Measurements from ENCODE around the gene SBF2. TPM values are rescaled to one million over a fixed set of nuclear protein-coding genes. Genes with fewer than 3 reads are reported as not detected.

Gene SBF2
- polyA plus RNA-seq (2013, experiment 1 of 2), result 21.0 TPM
- 20.2 TPM for polyA plus RNA-seq (2013, experiment 2 of 2)

DNA sequence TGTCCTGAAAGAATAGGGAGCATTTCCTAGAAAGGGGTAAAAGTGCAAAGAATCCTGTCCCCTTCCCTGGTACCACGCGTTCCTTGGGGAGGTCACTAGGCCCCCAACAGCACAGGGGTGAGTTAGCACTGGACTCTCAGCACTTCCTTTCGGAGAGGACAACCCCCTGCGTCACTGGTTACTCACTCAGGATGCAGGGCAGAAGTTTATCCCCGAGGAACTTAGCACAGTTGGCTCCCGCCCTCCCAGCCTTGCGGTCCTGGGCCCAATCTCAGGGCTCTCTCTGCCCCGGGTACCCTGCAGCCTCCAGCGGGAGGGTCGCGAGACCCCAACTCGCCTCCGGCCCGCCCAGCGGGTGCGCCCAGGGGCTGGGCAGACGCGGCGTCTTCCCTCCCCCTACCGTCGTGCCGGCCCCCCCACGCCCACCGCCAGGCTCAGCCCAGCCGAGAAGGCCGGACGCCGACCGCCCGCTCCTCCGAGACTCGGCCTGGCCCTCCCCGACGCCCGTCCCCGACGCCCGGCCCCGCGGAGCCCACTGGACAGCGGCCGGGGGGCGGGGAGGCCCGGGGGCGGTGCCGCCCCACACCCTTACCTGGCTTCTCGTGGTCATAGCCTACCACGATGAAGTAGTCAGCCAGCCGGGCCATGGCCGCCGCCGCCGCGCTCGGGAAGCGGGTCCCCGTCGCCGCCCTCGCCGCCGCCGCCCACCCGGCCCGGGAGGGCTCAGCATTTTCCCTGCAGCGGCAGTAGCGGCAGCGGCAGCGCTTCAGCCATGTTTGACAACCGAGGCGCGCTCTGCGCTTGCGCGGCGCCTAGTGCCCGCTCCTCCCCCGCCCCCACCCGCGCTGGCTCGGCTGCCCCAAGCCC, at the start of gene SBF2:
Gene SBF2 (minus strand): TSS at position 797 of the 867 bp plus-strand sequence. CDS start 150 bp downstream, at position 647.
- peaks cover 15% of the 10 kb centered on the region for H3K79me1 ChIP-seq (replicated peaks; ENCODE audit: low read length, poor library complexity, severe bottlenecking)
- peak within 1 kb of the TSS; percentile 75 to 99 for H2BK12ac ChIP-seq (ENCODE audit: low read length in 2 of 2)
- H3K4me1 ChIP-seq (ENCODE audit: control insufficient read depth, insufficient read depth, low read depth, low read length), result peaks cover 8% of the 10 kb centered on the region
- peak within 1 kb of the TSS; percentile 99 for H4K8ac ChIP-seq (ENCODE audit: low read length)
- H2AK5ac ChIP-seq (ENCODE audit: low read length, severe bottlenecking), result peak within 1 kb of the TSS; percentile 94
- H3K23ac ChIP-seq (ENCODE audit: low read length in 2 of 2), result peak within 1 kb of the TSS; percentile 46 to 99
- peak within 1 kb of the TSS; percentile 84 to 96 for H3K4me3 ChIP-seq (ENCODE audit: insufficient read depth in 1 of 2, low read depth in 1 of 2, low read length in 2 of 2)
- H2AFZ ChIP-seq (ENCODE audit: low read depth, low read length), result peak within 1 kb of the TSS; percentile 93
- no peaks in the 10 kb centered on the region for H3K9me3 ChIP-seq (ENCODE audit: control insufficient read depth, low read length)
- peak within 1 kb of the TSS; percentile 97 for H3K27ac ChIP-seq (ENCODE audit: low read length, poor library complexity, severe bottlenecking)
- peak within 1 kb of the TSS in 1 of 2 experiments; percentile 95 for H3K14ac ChIP-seq (ENCODE audit: low read length in 2 of 2)
- peak within 1 kb of the TSS; percentile 96 for H2BK5ac ChIP-seq (ENCODE audit: low read depth, low read length, poor library complexity, severe bottlenecking)
- peak within 1 kb of the TSS; percentile 98 for H2BK15ac ChIP-seq (ENCODE audit: low read depth, poor library complexity, severe bottlenecking)
- peak within 1 kb of the TSS; percentile 100 for H2BK120ac ChIP-seq (ENCODE audit: low read depth, low read length)
- WGBS, result 1% methylated on average over 74 of the region's 81 CpGs
- DNase-seq, result peak; percentile 95
- H3K4ac ChIP-seq (ENCODE audit: low read depth in 1 of 2, low read length in 2 of 2), result peak within 1 kb of the TSS; percentile 99 to 100
- no peaks in the 10 kb centered on the region for H3K27me3 ChIP-seq (ENCODE audit: control insufficient read depth in 1 of 2, insufficient read depth in 1 of 2, low read length in 2 of 2)
- H3K18ac ChIP-seq (ENCODE audit: low read depth in 1 of 2, low read length in 2 of 2), result peak within 1 kb of the TSS; percentile 99
- H3K4me2 ChIP-seq (ENCODE audit: low read length, poor library complexity, severe bottlenecking), result peak within 1 kb of the TSS; percentile 98
- H4K91ac ChIP-seq (ENCODE audit: low read length), result peak within 1 kb of the TSS; percentile 99
- peak within 1 kb of the TSS; percentile 97 for H3K9ac ChIP-seq (ENCODE audit: low read length)
- peaks cover 13 to 15% of the 10 kb centered on the region in 2 experiments for H3K36me3 ChIP-seq (ENCODE audit: control insufficient read depth in 1 of 2, insufficient read depth in 2 of 2, low read depth in 1 of 2, low read length in 2 of 2)

DNA sequence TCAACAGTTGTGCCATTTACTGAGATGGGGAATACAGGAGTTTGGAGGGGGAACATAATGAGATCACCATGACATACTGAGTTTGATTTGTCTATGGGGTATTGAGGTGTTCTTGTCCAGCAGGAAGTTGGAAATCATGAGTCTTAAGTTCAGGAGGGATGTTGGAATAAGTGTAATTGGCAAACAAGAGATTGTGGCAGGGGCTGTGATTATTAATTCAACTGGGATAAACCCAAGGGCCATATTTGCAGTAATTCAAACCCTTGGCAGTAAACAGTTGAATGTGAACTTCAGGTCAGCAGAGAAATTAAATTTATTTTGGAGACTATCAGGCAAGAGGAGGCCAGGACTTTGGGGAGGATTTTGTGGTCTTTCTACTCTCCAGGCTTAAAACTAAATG, 44.3 kb upstream of the SBF2 start:
- no peak overlapping the region for H3K4ac ChIP-seq (ENCODE audit: low read depth in 1 of 2, low read length in 2 of 2)
- no peaks in the 10 kb centered on the region for H3K4me1 ChIP-seq (ENCODE audit: control insufficient read depth, insufficient read depth, low read depth, low read length)
- no peak overlapping the region for H3K18ac ChIP-seq (ENCODE audit: low read depth in 1 of 2, low read length in 2 of 2)
- H4K91ac ChIP-seq (ENCODE audit: low read length), result no peak overlapping the region
- H2AFZ ChIP-seq (ENCODE audit: low read depth, low read length), result no peak overlapping the region
- H3K27ac ChIP-seq (ENCODE audit: low read length, poor library complexity, severe bottlenecking), result no peak overlapping the region
- H4K8ac ChIP-seq (ENCODE audit: low read length), result no peak overlapping the region
- H3K4me3 ChIP-seq (ENCODE audit: insufficient read depth in 1 of 2, low read depth in 1 of 2, low read length in 2 of 2), result no peak overlapping the region
- no peaks in the 10 kb centered on the region for H3K36me3 ChIP-seq (ENCODE audit: control insufficient read depth in 1 of 2, insufficient read depth in 2 of 2, low read depth in 1 of 2, low read length in 2 of 2)
- H3K4me2 ChIP-seq (ENCODE audit: low read length, poor library complexity, severe bottlenecking), result no peak overlapping the region
- H2BK12ac ChIP-seq (ENCODE audit: low read length in 2 of 2), result no peak overlapping the region
- DNase-seq, result no peak
- H2BK120ac ChIP-seq (ENCODE audit: low read depth, low read length), result no peak overlapping the region
- no peaks in the 10 kb centered on the region for H3K9me3 ChIP-seq (ENCODE audit: control insufficient read depth, low read length)
- no peaks in the 10 kb centered on the region for H3K79me1 ChIP-seq (replicated peaks; ENCODE audit: low read length, poor library complexity, severe bottlenecking)
- H2BK5ac ChIP-seq (ENCODE audit: low read depth, low read length, poor library complexity, severe bottlenecking), result no peak overlapping the region
- H3K27me3 ChIP-seq (ENCODE audit: control insufficient read depth in 1 of 2, insufficient read depth in 1 of 2, low read length in 2 of 2), result no peaks in the 10 kb centered on the region
- no peak overlapping the region for H3K14ac ChIP-seq (ENCODE audit: low read length in 2 of 2)
- no peak overlapping the region for H3K9ac ChIP-seq (ENCODE audit: low read length)
- H2BK15ac ChIP-seq (ENCODE audit: low read depth, poor library complexity, severe bottlenecking), result no peak overlapping the region
- no peak overlapping the region for H3K23ac ChIP-seq (ENCODE audit: low read length in 2 of 2)
- H2AK5ac ChIP-seq (ENCODE audit: low read length, severe bottlenecking), result no peak overlapping the region

DNA sequence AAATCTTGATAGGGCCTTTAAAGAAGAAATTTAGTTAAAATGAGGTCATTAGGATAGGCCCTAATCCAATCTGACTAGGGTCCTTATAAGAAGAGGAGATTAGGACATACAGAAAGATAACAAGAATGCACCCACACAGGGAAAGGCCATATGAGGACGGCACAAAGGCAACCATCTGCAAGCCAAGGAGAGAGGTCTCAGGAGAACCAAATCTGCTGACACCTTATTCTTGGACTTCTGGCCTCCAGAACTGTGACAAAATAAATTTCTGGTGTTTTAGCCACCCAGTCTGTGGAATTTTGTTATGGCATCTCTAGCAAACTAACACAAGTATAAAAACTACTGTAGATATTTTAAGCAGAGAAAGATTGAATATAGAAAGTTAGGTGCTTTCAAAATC, 39.5 kb upstream of the SBF2 start:
- WGBS, result 100% methylated on average over 1 of the region's 1 CpG
- Histone ChIP-seq H3K9me3 (ENCODE audit: control insufficient read depth, low read length) (no peaks in the 10 kb centered on the region), H3K4me3 (ENCODE audit: insufficient read depth in 1 of 2, low read depth in 1 of 2, low read length in 2 of 2) (no peak overlapping the region), H3K9ac (ENCODE audit: low read length) (no peak overlapping the region), H3K4me1 (ENCODE audit: control insufficient read depth, insufficient read depth, low read depth, low read length) (no peaks in the 10 kb centered on the region), H2BK120ac (ENCODE audit: low read depth, low read length) (no peak overlapping the region), H2BK5ac (ENCODE audit: low read depth, low read length, poor library complexity, severe bottlenecking) (no peak overlapping the region), H3K18ac (ENCODE audit: low read depth in 1 of 2, low read length in 2 of 2) (no peak overlapping the region), H3K27me3 (ENCODE audit: control insufficient read depth in 1 of 2, insufficient read depth in 1 of 2, low read length in 2 of 2) (no peaks in the 10 kb centered on the region), H3K4ac (ENCODE audit: low read depth in 1 of 2, low read length in 2 of 2) (no peak overlapping the region), H3K14ac (ENCODE audit: low read length in 2 of 2) (no peak overlapping the region), H2AK5ac (ENCODE audit: low read length, severe bottlenecking) (no peak overlapping the region), H3K23ac (ENCODE audit: low read length in 2 of 2) (no peak overlapping the region), H4K8ac (ENCODE audit: low read length) (no peak overlapping the region), H4K91ac (ENCODE audit: low read length) (no peak overlapping the region), H3K36me3 (ENCODE audit: control insufficient read depth in 1 of 2, insufficient read depth in 2 of 2, low read depth in 1 of 2, low read length in 2 of 2) (no peaks in the 10 kb centered on the region), H2BK15ac (ENCODE audit: low read depth, poor library complexity, severe bottlenecking) (no peak overlapping the region), H3K79me1 (replicated peaks; ENCODE audit: low read length, poor library complexity, severe bottlenecking) (no peaks in the 10 kb centered on the region), H2AFZ (ENCODE audit: low read depth, low read length) (no peak overlapping the region), H3K4me2 (ENCODE audit: low read length, poor library complexity, severe bottlenecking) (no peak overlapping the region), H2BK12ac (ENCODE audit: low read length in 2 of 2) (no peak overlapping the region), H3K27ac (ENCODE audit: low read length, poor library complexity, severe bottlenecking) (no peak overlapping the region)
- DNase-seq, result no peak

DNA sequence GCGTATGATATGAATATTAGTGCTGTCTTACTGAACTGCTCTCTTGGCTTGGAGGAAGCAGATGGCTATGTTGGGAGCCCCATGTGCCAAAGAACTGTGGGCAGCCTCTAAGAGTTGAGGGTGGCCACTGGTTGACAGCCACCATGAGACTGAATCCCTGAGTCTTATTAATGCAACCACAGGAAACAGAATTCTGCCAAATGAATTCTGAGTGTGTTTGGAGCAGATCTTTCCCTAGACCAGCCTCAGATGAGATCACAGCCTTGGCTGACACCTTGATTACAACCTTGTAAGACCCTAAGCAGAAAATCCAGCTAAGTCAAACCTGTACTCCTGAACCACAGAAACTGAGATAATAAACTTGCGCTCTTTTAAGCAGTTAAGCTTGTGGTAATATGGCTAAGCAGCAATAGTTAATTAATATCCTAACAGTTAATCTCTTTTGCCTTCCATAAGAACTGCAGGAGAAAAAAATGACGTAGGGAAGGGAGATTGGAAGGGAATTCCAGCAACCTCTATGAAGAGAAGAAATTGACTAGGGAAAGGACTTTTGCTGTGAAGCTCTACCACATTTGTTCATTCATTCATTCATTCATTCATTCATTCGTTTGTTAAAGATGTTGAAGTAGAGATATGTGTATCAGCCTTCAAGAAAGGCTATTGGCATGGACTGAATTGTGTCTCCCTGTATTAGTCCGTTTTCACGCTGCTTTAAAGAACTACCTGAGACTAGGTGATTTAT, 37.7 kb upstream of the SBF2 start:
- Histone ChIP-seq H3K4ac (ENCODE audit: low read depth in 1 of 2, low read length in 2 of 2) (no peak overlapping the region), H3K27me3 (ENCODE audit: control insufficient read depth in 1 of 2, insufficient read depth in 1 of 2, low read length in 2 of 2) (no peaks in the 10 kb centered on the region), H3K4me2 (ENCODE audit: low read length, poor library complexity, severe bottlenecking) (no peak overlapping the region), H2BK120ac (ENCODE audit: low read depth, low read length) (no peak overlapping the region), H3K4me1 (ENCODE audit: control insufficient read depth, insufficient read depth, low read depth, low read length) (no peaks in the 10 kb centered on the region), H3K79me1 (replicated peaks; ENCODE audit: low read length, poor library complexity, severe bottlenecking) (no peaks in the 10 kb centered on the region), H2BK12ac (ENCODE audit: low read length in 2 of 2) (no peak overlapping the region), H3K9me3 (ENCODE audit: control insufficient read depth, low read length) (no peaks in the 10 kb centered on the region), H3K4me3 (ENCODE audit: insufficient read depth in 1 of 2, low read depth in 1 of 2, low read length in 2 of 2) (no peak overlapping the region), H3K36me3 (ENCODE audit: control insufficient read depth in 1 of 2, insufficient read depth in 2 of 2, low read depth in 1 of 2, low read length in 2 of 2) (no peaks in the 10 kb centered on the region), H3K27ac (ENCODE audit: low read length, poor library complexity, severe bottlenecking) (no peak overlapping the region), H2BK5ac (ENCODE audit: low read depth, low read length, poor library complexity, severe bottlenecking) (no peak overlapping the region), H3K23ac (ENCODE audit: low read length in 2 of 2) (no peak overlapping the region), H2AFZ (ENCODE audit: low read depth, low read length) (no peak overlapping the region), H2BK15ac (ENCODE audit: low read depth, poor library complexity, severe bottlenecking) (no peak overlapping the region), H2AK5ac (ENCODE audit: low read length, severe bottlenecking) (no peak overlapping the region), H3K9ac (ENCODE audit: low read length) (no peak overlapping the region), H3K14ac (ENCODE audit: low read length in 2 of 2) (no peak overlapping the region), H4K91ac (ENCODE audit: low read length) (no peak overlapping the region), H3K18ac (ENCODE audit: low read depth in 1 of 2, low read length in 2 of 2) (no peak overlapping the region), H4K8ac (ENCODE audit: low read length) (no peak overlapping the region)
- 81% methylated on average over 4 of the region's 6 CpGs for WGBS
- DNase-seq, result no peak

Measured in mesenchymal stem cell (in vitro differentiated cells and primary cell).